Activated CD8-positive, alpha-beta memory T cell treated with anti-CD3 and anti-CD28 coated beads for 1 hour (primary cell): ENCODE measurements around the gene FSCB.
"Not testable (repeated sequence)": the region's sequence is repeated elsewhere in the genome, so short reads cannot be mapped to it uniquely, and the experiment has no call there.

Experiments
- DNase-seq, 2 donors: peaks; one replicate each; pipeline ENCODE4 v3.0.0-alpha.2; 2020; ENCODE audit warnings: low read depth in 1 of 2; ENCODE audit errors: extremely low read depth in 1 of 2

FSCB gene, protein sequence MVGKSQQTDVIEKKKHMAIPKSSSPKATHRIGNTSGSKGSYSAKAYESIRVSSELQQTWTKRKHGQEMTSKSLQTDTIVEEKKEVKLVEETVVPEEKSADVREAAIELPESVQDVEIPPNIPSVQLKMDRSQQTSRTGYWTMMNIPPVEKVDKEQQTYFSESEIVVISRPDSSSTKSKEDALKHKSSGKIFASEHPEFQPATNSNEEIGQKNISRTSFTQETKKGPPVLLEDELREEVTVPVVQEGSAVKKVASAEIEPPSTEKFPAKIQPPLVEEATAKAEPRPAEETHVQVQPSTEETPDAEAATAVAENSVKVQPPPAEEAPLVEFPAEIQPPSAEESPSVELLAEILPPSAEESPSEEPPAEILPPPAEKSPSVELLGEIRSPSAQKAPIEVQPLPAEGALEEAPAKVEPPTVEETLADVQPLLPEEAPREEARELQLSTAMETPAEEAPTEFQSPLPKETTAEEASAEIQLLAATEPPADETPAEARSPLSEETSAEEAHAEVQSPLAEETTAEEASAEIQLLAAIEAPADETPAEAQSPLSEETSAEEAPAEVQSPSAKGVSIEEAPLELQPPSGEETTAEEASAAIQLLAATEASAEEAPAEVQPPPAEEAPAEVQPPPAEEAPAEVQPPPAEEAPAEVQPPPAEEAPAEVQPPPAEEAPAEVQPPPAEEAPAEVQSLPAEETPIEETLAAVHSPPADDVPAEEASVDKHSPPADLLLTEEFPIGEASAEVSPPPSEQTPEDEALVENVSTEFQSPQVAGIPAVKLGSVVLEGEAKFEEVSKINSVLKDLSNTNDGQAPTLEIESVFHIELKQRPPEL

DNA sequence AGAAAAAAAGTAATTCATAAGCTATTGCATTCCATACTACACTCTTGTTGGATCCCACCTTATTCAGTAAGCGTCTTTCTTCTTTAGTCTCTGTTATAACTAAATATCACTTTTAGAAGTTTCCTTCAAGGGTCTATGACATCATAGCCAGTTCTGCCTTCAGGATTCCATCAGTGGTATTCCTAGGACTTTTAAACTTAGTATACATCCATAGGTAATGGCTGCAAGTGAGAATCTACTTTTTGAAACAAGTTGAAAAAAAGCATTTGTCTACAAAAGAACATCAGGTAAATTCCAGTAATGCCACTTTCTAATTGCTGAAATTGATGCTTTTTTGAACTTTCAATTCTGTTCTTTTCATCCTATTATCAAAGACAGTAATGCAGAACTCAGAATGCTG lies at the start of gene FSCB:
TSS of gene FSCB (minus strand) at position 101 of the 400 bp plus-strand sequence. CDS start 296 bp downstream, outside the sequence.
- DNase-seq = no peak

DNA sequence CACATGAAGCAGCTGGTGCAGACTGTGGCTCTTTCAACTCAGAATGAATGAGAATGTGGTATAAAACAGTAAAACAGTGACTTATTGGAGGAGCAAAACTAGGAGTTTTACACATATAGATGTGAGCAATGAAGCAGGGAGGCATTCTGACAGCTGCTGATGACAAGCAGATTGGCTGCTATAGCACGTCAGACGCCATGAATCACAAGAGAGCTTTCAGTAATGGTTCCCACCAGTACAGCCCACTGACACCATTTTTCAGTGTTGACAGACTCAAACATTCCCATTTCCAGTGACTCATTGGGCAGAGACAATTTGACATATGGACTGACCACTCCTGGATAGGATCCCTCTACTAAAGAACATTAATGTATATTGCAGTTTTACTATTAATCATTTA lies 24.6 kb upstream of the FSCB start:
- DNase-seq = no peak

DNA sequence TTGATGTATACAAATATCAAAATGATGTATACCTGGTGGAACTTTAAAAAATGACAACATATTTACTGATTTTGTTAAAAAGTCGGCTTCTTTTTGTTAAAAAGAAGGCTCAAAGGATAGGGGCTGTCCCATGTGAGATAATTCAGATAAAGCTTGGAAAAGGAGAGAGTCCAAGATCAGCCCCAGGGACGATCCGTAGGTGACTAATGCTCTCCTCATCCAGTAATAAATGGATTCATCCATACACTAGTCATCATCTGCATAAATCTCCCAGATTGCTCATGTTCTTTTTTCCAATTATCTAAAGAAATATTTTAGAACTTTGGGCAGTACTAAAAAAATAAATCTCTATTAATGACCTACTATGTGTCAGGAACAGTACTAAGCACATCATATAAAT lies 23.4 kb upstream of the FSCB start:
- no peak for DNase-seq

DNA sequence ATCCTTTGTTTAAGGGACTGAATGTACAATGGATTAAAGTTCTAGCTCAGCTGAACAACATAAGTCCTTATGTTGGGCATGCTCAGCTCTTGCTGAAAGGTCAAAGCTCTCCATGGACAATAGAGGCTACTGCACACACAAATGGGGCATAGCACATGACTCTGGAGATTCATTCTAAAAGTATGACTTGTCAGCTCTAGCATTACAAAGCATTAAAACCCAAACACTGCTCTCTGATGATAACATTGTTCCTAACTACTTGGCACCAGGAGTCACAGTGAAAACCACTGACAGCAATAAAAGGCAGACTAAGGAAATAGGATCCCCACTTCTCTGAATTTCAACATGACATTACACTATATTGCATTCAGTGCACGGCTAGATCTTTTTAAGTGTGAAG lies 21.9 kb upstream of the FSCB start:
- no peak for DNase-seq

DNA sequence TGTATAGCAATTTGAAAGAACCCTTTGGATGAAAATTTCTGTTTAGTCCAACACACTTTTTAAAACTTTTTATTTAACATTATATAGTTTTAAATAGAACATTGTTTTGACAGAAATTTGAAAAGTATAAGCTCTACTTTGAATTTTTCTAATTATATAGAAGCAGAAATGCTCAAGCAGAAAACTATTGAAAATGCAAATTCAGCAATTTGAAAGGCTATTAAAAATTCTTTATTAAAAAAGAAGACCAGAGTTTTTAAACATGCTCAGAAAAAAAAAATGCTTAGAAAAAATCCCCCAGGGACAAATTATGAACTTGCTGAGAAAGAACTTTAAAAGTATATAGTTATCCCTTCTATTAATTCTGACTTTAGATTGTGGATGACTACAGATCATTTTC lies 21.1 kb upstream of the FSCB start:
- DNase-seq = no peak

DNA sequence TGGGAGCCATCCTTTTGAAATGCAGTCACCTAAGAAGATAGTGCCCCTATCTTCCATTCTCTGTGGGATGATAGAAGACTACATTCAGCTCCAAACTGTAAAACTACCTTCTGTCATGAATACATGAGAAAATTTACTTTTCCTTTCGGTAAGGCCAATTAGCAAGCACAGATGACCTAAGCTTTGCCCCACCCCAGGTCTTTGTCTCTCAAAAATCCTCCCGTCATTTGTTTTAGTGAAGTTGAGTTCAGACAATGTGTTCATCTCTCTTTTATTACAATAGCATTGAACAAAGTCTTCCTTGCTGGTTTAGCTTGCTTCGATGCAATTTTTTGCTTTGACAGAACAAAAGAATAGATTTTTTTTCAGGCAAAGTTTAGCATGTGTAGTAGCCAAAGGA lies 18.2 kb upstream of the FSCB start:
- no peak for DNase-seq

DNA sequence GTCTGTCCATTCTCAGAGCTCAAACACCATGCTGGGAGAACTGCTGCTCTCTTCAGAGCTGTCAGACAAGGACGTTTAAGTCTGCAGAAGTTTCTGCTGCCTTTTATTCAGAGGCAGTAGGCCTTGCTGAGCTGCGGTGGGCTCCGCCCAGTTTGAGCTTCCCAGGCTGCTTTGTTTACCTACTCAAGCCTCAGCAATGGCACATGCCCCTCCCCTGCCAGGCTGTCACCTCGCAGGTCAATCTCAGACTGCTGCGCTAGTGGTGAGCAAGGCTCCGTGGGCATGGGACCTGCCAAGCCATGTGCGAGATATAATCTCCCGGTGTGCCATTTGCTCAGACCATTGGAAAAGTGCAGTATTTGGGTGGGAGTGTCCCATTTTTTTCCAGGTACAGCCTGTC lies 8.6 kb upstream of the FSCB start:
- DNase-seq = not testable (repeated sequence)

DNA sequence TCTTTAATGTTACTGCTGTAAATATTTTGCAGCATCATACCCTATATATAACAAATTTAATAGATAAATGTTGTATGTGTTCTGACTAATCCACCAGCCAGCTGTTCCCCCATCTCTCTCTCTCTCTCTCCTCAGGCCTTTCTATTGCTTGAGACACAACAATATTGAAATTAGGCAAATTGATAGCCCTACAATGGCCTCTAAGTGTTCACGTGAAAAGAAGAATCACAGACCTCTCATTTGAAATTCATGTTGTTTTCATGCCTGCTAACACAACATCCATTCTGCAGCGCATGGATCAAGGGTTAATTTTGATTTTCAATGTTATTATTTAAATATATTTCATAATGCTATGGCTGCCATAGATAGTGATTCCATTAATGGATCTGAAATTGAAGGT lies 1.8 kb upstream of the FSCB start:
- no peak for DNase-seq

DNA sequence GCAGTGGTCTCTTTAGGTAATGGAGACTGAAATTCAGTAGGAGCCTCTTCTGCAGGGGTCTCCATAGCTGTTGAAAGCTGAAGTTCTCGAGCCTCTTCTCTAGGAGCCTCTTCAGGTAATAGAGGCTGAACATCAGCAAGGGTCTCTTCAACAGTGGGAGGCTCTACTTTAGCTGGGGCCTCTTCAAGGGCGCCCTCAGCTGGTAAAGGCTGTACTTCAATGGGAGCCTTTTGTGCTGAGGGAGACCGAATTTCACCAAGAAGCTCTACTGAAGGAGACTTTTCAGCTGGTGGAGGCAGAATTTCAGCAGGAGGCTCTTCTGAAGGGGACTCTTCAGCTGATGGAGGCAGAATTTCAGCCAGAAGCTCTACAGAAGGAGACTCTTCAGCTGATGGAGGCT lies 1.5 kb downstream of the FSCB start:
- no peak for DNase-seq

DNA sequence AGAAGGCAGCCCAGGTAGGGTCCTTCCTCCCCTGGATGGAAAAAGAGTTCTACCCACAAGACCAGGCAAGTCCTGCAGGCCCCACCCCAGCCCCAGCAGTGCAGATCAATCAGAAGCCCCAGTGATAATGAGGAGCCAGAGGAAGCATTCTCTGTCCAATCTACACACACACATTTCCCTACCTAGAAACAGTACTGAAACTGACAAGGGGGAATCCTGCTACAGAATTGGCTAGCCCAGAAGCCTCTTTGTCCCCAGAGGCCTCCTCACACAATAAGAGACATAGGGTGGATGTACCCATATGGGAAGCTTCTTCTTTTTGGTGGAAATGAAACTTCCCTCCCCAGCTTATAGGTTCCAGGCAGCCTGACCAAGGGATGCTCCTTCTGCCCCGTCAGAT lies 9.9 kb downstream of the FSCB start:
- DNase-seq = no peak

DNA sequence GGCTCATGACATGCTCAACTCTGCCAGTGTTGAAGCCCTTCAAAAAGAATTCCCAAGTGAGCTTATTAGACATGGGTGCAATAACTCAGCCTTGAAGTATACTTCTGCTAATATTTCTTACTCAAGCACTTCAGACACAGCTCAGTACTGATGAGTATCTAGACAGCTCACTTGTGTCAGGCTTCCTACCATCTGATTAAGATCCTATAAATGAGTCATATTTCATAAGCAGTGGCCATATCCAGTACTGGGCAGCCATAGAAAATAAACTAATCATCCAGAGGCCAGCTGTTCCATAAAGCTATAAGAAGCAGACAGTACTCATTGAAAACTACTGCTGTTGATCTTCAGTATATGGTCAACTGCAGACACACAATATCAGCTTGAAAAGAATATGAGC lies 12.9 kb downstream of the FSCB start:
- no peak for DNase-seq

DNA sequence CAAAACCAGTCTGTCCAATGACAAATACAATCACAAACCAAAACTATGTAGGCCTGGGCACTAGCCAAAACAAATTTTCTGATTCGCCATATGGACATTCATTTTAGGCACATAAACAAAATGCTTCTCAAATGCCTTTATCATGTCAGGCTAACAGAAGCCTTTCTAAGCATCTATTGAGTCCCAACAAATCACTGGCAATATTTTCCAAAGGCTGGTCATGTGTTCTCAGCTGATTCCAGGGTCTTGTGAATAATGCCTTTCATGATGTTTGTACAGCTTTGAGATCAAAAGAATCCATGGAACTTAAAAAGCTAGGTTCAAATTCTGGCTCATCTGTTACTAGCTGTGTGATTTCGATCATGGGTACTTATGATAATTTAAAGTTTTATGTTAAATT lies 16.1 kb downstream of the FSCB start:
- no peak for DNase-seq

DNA sequence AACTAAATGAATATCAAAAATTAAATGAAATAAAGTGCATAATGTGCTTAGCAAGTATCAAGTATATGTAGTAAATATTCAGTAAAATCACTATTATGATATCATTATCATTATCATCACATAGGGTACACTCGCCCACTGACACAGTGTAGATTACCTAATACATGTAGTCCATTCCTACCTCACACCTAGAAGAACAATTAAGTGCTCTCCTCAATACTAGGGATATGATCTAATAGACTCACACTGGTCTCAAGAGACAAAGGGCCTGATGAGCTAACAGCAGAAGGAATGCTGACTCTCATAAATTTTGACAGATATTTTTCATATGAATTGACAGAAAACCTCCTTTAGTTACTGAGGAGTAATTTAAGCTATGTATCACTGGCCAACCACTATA lies 29.1 kb downstream of the FSCB start:
- DNase-seq = no peak

DNA sequence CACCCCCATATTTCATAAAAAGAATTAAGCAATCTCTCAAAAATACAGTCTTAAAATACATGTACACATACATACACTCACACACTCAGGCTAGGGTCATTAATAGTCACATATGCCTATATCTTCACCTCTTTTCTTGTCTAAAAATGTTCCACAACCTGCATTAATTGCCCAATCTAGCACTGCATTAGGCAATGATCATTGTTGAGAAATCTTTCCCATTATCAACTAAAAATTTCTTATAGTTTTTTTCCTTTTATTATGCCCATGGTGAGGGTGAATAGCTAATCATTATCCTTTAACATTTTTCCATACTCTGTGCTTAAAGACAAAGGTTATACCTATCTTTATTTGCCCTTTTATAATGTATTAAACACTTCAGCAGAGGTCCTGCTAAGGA lies 38.3 kb downstream of the FSCB start:
- no peak for DNase-seq

DNA sequence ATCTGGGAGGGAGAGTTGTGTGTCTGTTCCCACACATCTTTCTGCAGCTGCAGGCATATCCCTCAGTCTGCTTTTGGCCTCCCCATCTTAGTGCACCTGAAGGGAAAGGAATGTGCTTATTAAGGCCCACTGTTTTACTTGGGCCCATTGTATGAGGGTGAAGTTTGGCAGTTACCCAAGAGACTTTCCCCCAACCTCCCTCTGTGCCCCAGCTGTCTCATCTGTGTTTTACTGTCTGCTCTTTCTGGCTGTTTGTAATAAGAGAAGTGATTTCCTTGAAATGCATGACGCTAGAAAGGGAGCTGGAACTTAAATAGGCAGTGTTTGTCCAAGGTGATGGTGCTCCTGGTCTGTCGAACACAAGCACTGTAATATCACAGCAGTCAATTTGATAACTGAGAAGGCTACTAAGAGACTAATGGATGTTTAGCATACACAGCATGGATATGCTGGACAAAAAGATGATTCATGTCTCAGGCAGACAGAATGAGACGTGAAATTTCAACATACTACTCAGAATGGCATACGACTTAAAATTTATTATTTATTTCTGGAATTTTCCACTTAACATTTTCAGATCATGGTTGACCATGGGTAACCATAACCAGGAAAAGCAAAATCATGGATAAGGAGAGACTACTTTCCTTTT lies 43.6 kb downstream of the FSCB start:
- DNase-seq = no peak

DNA sequence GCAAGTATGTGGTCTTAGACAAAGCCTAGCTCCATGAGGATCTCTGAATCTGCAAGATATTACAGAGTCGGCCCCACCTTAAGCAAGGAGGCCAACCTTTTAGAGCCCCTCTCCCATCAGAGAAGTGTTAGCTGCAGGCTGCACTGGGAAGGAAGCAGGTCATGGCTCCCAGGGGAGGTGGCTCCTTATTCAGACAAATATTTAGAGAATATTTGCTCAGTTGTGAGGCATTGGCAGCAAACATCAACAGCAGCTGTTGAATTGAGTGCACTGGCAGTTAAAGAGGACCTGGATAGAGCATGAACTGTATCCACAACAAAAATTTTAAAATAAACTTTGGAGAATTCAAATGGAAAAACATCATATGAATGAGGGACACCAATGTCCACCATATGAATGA lies 44.7 kb downstream of the FSCB start:
- DNase-seq = no peak

DNA sequence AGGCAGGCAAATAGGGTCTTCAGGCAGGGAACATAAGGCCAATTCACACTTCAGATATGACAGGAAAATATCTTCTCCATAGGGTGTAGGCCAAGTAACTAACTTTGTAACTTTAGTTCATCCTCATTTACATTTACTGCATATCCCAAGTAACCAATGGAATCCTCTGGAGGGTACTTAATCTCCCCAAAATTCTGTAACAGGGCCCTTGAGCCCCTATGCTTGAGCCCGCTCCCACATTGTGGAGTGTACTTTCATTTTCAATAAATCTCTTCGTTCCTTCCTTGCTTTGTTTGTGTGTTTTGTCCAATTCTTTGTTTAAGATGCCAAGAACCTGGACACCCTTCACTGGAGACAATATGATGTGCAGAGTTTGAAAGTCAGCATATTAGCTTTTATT lies 45.3 kb downstream of the FSCB start:
- no peak for DNase-seq
